Kidney (tissue), 14 donors: ENCODE measurements around the gene E2F4. TPM values are rescaled to one million over a fixed set of nuclear protein-coding genes. Genes with fewer than 3 reads are reported as not detected.
A peak's percentile ranks its signal among the peaks of the same experiment; 100 is the strongest.

Source experiments
- DNase-seq, 5 donors: peaks; one replicate each; pipeline ENCODE4 v3.0.0-alpha.2; 2013 to 2020
- FAIRE-seq: peaks from 2 replicates; lab custom pipeline; 2012; peaks lifted over from hg19 to GRCh38; lab: Jason Lieb, UNC
- H3K27ac ChIP-seq, 2 donors: one replicate each; pipeline ENCODE4 v1.7.0; 2013; ENCODE audit warnings: low read depth in 2 of 2, low read length in 2 of 2, inconsistent platforms in 1 of 2
- H3K27me3 ChIP-seq: one replicate; pipeline ENCODE4 v1.7.1; 2013; ENCODE audit warnings: low read length, inconsistent platforms; ENCODE audit not compliant: control insufficient read depth, insufficient read depth
- H3K36me3 ChIP-seq, 3 donors: one replicate each; pipeline versions ENCODE4 v1.7.0 to v1.7.1; 2013; ENCODE audit warnings: low read length in 3 of 3, control low read depth in 1 of 3, inconsistent platforms in 1 of 3; ENCODE audit not compliant: insufficient read depth in 3 of 3, control insufficient read depth in 2 of 3
- H3K4me1 ChIP-seq, 3 donors: one replicate each; pipeline versions ENCODE4 v1.7.0 to v1.7.1; 2013; ENCODE audit warnings: low read length in 3 of 3, inconsistent platforms in 1 of 3, low read depth in 1 of 3; ENCODE audit not compliant: control insufficient read depth in 2 of 3, insufficient read depth in 2 of 3
- H3K4me3 ChIP-seq, 3 donors: one replicate each; pipeline versions ENCODE4 v1.7.0 to v1.8.1; 2013; ENCODE audit warnings: low read length in 3 of 3, control low read depth in 1 of 3, inconsistent platforms in 1 of 3
- H3K9ac ChIP-seq, 3 donors: one replicate each; pipeline versions ENCODE4 v1.7.0 to v1.7.1; 2013; ENCODE audit warnings: low read length in 3 of 3, control low read depth in 1 of 3, inconsistent platforms in 1 of 3
- H3K9me3 ChIP-seq, 3 donors: one replicate each; pipeline versions ENCODE4 v1.7.0 to v1.7.1; 2013; ENCODE audit warnings: low read length in 3 of 3, control low read depth in 1 of 3, inconsistent platforms in 1 of 3; ENCODE audit not compliant: control insufficient read depth in 2 of 3, insufficient read depth in 1 of 3
- intact Hi-C: fragments of 100-400 bp; cut with DNase I; formaldehyde crosslinking; loops from one replicate; pipeline ENCODE4 v1.11.1; 2022
- polyA plus RNA-seq: library from polyadenylated mRNA; stranded (reverse); fragments of 350-450 nt; fragmentation: Illumina TruSeq; extraction: RNeasy Lipid Tissue Mini Kit (QIAGEN cat#74804); gene quantifications from one replicate; pipeline ENCODE4 v1.2.3, GENCODE V29; 2014; ENCODE audit warnings: low read depth, low replicate concordance; ENCODE audit not compliant: insufficient read depth
- total RNA-seq: library from RNA; stranded (reverse); fragmentation: NEBNext Ultra II Directional; extraction: Animal tissue kit (Norgen Biotek cat#: 25700); gene quantifications from one replicate; pipeline ENCODE4 v1.2.1, GENCODE V29; 2021
- TF ChIP-seq, protein P1 (sequence below): IDR thresholded peaks from 3 replicates; pipeline ENCODE4 v1.5.1; 2012; ENCODE audit warnings: mild to moderate bottlenecking, moderate library complexity, borderline replicate concordance; ENCODE audit not compliant: insufficient read depth; ENCODE audit errors: extremely low read depth
- donor health status: control.
- donor health status: control.
- donor health status: control.
- donor health status: control.
- donor health status: control.
- donor health status: DM: yes; HTN: yes; CAD: no.
- donor health status: Normal renal cell carcinoma (clear cell type).

E2F4 gene
- total and polyA plus RNA-seq, 2 donors from 2014 or later, result 39.1 to 54.4 TPM

DNA sequence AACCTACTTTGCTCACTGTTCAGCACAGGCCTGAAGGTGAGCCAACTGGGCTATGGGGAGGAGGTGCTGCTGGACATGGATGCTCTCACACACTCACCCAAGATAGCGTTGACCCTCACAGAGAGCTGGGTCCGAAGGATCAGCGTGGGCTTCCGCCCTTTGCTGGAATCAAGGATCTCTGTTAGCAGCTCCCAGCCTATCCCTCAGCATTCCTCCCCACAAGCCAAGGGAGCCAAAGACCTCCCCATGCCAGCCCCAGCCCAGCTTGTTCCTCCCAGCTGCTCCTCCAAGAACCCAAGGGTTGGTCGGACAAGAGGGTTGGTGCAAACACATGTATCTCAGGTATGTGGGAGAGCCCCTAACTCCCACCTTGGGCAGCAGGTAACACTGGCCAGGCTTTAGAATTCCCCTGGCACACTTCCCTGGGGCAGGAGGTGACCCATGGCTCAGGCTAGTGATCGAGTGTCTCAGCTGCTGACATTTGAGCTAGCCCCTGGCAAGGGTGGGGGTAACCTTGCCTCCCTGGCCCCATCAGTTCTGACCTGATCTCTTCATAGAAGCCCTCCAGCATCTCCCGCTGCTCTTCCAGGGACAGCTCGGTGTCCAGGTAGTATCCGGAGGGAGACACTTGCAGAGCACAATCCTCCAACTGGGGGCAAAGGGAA is 47.0 kb downstream of the E2F4 start:
- DNase-seq (peak in 2 of 5 donors; percentile 27 to 40), FAIRE-seq (no peak)
- H3K9ac ChIP-seq, result no peak overlapping the region
- intact Hi-C loops, result no loop called here
- H3K36me3 ChIP-seq, result peaks cover 0 to 33% (median 17%) of the 10 kb centered on the region in 3 donors
- no peak overlapping the region for H3K4me3 ChIP-seq
- no peak overlapping the region for H3K27ac ChIP-seq
- no peaks in the 10 kb centered on the region for H3K9me3 ChIP-seq
- H3K27me3 ChIP-seq, result no peaks in the 10 kb centered on the region
- TF ChIP-seq, protein P1, sequence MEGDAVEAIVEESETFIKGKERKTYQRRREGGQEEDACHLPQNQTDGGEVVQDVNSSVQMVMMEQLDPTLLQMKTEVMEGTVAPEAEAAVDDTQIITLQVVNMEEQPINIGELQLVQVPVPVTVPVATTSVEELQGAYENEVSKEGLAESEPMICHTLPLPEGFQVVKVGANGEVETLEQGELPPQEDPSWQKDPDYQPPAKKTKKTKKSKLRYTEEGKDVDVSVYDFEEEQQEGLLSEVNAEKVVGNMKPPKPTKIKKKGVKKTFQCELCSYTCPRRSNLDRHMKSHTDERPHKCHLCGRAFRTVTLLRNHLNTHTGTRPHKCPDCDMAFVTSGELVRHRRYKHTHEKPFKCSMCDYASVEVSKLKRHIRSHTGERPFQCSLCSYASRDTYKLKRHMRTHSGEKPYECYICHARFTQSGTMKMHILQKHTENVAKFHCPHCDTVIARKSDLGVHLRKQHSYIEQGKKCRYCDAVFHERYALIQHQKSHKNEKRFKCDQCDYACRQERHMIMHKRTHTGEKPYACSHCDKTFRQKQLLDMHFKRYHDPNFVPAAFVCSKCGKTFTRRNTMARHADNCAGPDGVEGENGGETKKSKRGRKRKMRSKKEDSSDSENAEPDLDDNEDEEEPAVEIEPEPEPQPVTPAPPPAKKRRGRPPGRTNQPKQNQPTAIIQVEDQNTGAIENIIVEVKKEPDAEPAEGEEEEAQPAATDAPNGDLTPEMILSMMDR, result no peak
- peaks cover 0 to 19% (median 6%) of the 10 kb centered on the region in 3 donors for H3K4me1 ChIP-seq

- TF ChIP-seq, protein P1, result no peak
- Histone ChIP-seq H3K4me3 (no peak overlapping the region), H3K4me1 (peaks cover 0 to 24% (median 9%) of the 10 kb centered on the region in 3 donors), H3K36me3 (peaks cover 0 to 29% (median 17%) of the 10 kb centered on the region in 3 donors), H3K27ac (peak overlapping the region in 1 of 2 donors; percentile 20), H3K27me3 (no peaks in the 10 kb centered on the region), H3K9ac (no peak overlapping the region), H3K9me3 (no peaks in the 10 kb centered on the region)
- FAIRE-seq (no peak), DNase-seq (peak in 1 of 5 donors; percentile 39)
- intact Hi-C loops, result no loop called here
Observed at GRCh38 chr16:67240506-67240905, 48.6 kb downstream of the E2F4 start.

- TF ChIP-seq, protein P1, result no peak
- Histone ChIP-seq H3K4me3 (peak overlapping the region in 1 of 3 donors; percentile 12), H3K27me3 (no peaks in the 10 kb centered on the region), H3K9me3 (no peaks in the 10 kb centered on the region), H3K4me1 (peaks cover 0 to 27% (median 9%) of the 10 kb centered on the region in 3 donors), H3K9ac (no peak overlapping the region), H3K36me3 (peaks cover 0 to 21% (median 12%) of the 10 kb centered on the region in 3 donors), H3K27ac (peak overlapping the region; percentile 43 to 78)
- FAIRE-seq, result no peak
- peak in 1 of 5 donors; percentile 92 for DNase-seq
- intact Hi-C loops, result no loop called here
Observed at GRCh38 chr16:67241008-67241900, 49.3 kb downstream of the E2F4 start.
